Astrocyte (in vitro differentiated cells and primary cell): ENCODE measurements around the gene SLC25A26. TPM values are rescaled to one million over a fixed set of nuclear protein-coding genes. Genes with fewer than 3 reads are reported as not detected.

ENCODE experiments used
- DNase-seq: peaks from one replicate; pipeline ENCODE4 v3.0.0-alpha.2; 2010; ENCODE audit warnings: low read depth
- FAIRE-seq: peaks from 2 replicates; lab custom pipeline; 2011; peaks lifted over from hg19 to GRCh38; lab: Jason Lieb, UNC
- H2AFZ ChIP-seq: 2 replicates; pipeline ENCODE4 v1.6.0; 2012; ENCODE audit warnings: low read depth, low read length, inconsistent platforms
- H3K27ac ChIP-seq: 2 replicates; pipeline ENCODE4 v1.5.1; 2011; ENCODE audit warnings: low read depth, low read length, inconsistent platforms
- H3K27me3 ChIP-seq: 2 replicates; pipeline ENCODE4 v1.6.0; 2011; ENCODE audit warnings: low read length, inconsistent platforms; ENCODE audit not compliant: insufficient read depth
- H3K36me3 ChIP-seq: 2 replicates; pipeline ENCODE4 v1.5.1; 2011; ENCODE audit warnings: low read length, inconsistent platforms; ENCODE audit not compliant: insufficient read depth
- H3K4me1 ChIP-seq: 2 replicates; pipeline ENCODE4 v1.5.1; 2011; ENCODE audit warnings: low read length, inconsistent platforms; ENCODE audit not compliant: insufficient read depth
- H3K4me2 ChIP-seq: 2 replicates; pipeline ENCODE4 v1.6.0; 2012; ENCODE audit warnings: low read length, inconsistent platforms
- H3K4me3 ChIP-seq: 2 replicates; pipeline ENCODE4 v1.5.1; 2011; ENCODE audit warnings: low read depth, mild to moderate bottlenecking, low read length, inconsistent platforms; ENCODE audit not compliant: insufficient read depth
- H3K79me2 ChIP-seq: 2 replicates; pipeline ENCODE4 v1.6.0; 2012; ENCODE audit warnings: mild to moderate bottlenecking, low read length, inconsistent platforms; ENCODE audit not compliant: insufficient read depth
- H3K9ac ChIP-seq: 2 replicates; pipeline ENCODE4 v1.6.0; 2012; ENCODE audit warnings: mild to moderate bottlenecking, low read length, inconsistent platforms
- H3K9me3 ChIP-seq: 2 replicates; pipeline ENCODE4 v1.5.1; 2012; ENCODE audit warnings: low read depth, mild to moderate bottlenecking, low read length, inconsistent platforms; ENCODE audit not compliant: insufficient read depth
- H4K20me1 ChIP-seq: 2 replicates; pipeline ENCODE4 v1.6.0; 2012; ENCODE audit warnings: low read length, inconsistent platforms; ENCODE audit not compliant: insufficient read depth
- H3K27ac Mint-ChIP-seq: one replicate; pipeline ENCODE4 v1.8.0; 2021; ENCODE audit warnings: mild to moderate bottlenecking, mixed read lengths; ENCODE audit not compliant: unreplicated experiment
- H3K27me3 Mint-ChIP-seq: one replicate; pipeline ENCODE4 v1.8.0; 2021; ENCODE audit warnings: low read depth, mixed read lengths; ENCODE audit not compliant: unreplicated experiment
- H3K36me3 Mint-ChIP-seq: one replicate; pipeline ENCODE4 v1.8.0; 2021; ENCODE audit warnings: low read depth, mixed read lengths; ENCODE audit not compliant: unreplicated experiment
- H3K4me1 Mint-ChIP-seq: one replicate; pipeline ENCODE4 v1.8.0; 2021; ENCODE audit warnings: low read depth, mixed read lengths; ENCODE audit not compliant: unreplicated experiment
- H3K4me3 Mint-ChIP-seq: one replicate; pipeline ENCODE4 v1.8.0; 2021; ENCODE audit warnings: mild to moderate bottlenecking, moderate library complexity, mixed read lengths; ENCODE audit not compliant: unreplicated experiment
- H3K9me3 Mint-ChIP-seq: one replicate; pipeline ENCODE4 v1.8.0; 2021; ENCODE audit warnings: mild to moderate bottlenecking, mixed read lengths; ENCODE audit not compliant: unreplicated experiment
- CTCF ChIP-seq: IDR thresholded peaks from 2 replicates; pipeline ENCODE4 v1.5.1; 2011; ENCODE audit warnings: low read depth, mild to moderate bottlenecking, inconsistent platforms, low read length, moderate library complexity; ENCODE audit not compliant: insufficient read depth
- EZH2 ChIP-seq: IDR thresholded peaks from 2 replicates; pipeline ENCODE4 v1.6.1; 2012; ENCODE audit warnings: mild to moderate bottlenecking, low read length, inconsistent platforms; ENCODE audit not compliant: insufficient read depth
- total RNA-seq: library from RNA; stranded (reverse); gene quantifications from 2 replicates; pipeline ENCODE4 v1.2.1, GENCODE V29; 2021

Gene SLC25A26
- total RNA-seq, 1 donor from 2014 or later = 17.9 TPM

GRCh38 chr3:66266551-66266950, 45.8 kb downstream of the SLC25A26 start:
- Histone ChIP-seq H3K4me2 (no peak overlapping the region), H3K27ac (no peak overlapping the region), H3K4me1 (peaks cover under 1% of the 10 kb centered on the region), H2AFZ (no peak overlapping the region), H3K9ac (no peak overlapping the region), H4K20me1 (no peaks in the 10 kb centered on the region), H3K4me3 (no peak overlapping the region), H3K9me3 (no peaks in the 10 kb centered on the region), H3K79me2 (no peaks in the 10 kb centered on the region), H3K36me3 (no peaks in the 10 kb centered on the region), H3K27me3 (no peaks in the 10 kb centered on the region)
- Mint-ChIP-seq H3K36me3 (peaks cover 8% of the 10 kb centered on the region), H3K4me1 (peaks cover 2% of the 10 kb centered on the region), H3K9me3 (no peaks in the 10 kb centered on the region), H3K27me3 (no peaks in the 10 kb centered on the region), H3K27ac (no peak overlapping the region), H3K4me3 (no peak overlapping the region)
- no peak for DNase-seq
- no peak for FAIRE-seq
- TF ChIP-seq EZH2 = no peak
- no peak for TF ChIP-seq CTCF

- Mint-ChIP-seq H3K27ac (no peak overlapping the region), H3K4me3 (no peak overlapping the region), H3K9me3 (no peaks in the 10 kb centered on the region), H3K36me3 (peaks cover 8% of the 10 kb centered on the region), H3K4me1 (no peaks in the 10 kb centered on the region), H3K27me3 (no peaks in the 10 kb centered on the region)
- H3K4me3 ChIP-seq = no peak overlapping the region
- H3K4me2 ChIP-seq = no peak overlapping the region
- no peaks in the 10 kb centered on the region for H3K36me3 ChIP-seq
- no peaks in the 10 kb centered on the region for H3K9me3 ChIP-seq
- FAIRE-seq = no peak
- H3K27me3 ChIP-seq = no peaks in the 10 kb centered on the region
- no peaks in the 10 kb centered on the region for H3K4me1 ChIP-seq
- no peaks in the 10 kb centered on the region for H4K20me1 ChIP-seq
- no peak overlapping the region for H3K9ac ChIP-seq
- no peak overlapping the region for H2AFZ ChIP-seq
- no peak for DNase-seq
- no peak for TF ChIP-seq EZH2
- TF ChIP-seq CTCF = no peak
- H3K27ac ChIP-seq = no peak overlapping the region
- H3K79me2 ChIP-seq = no peaks in the 10 kb centered on the region
Observed at GRCh38 chr3:66267031-66267430, 46.2 kb downstream of the SLC25A26 start.

GRCh38 chr3:66267906-66268305, 47.1 kb downstream of the SLC25A26 start:
- Mint-ChIP-seq H3K27me3 (no peaks in the 10 kb centered on the region), H3K9me3 (no peaks in the 10 kb centered on the region), H3K36me3 (peaks cover 8% of the 10 kb centered on the region), H3K4me3 (no peak overlapping the region), H3K27ac (no peak overlapping the region), H3K4me1 (no peaks in the 10 kb centered on the region)
- no peak overlapping the region for H3K27ac ChIP-seq
- no peak for TF ChIP-seq CTCF
- no peak for TF ChIP-seq EZH2
- no peaks in the 10 kb centered on the region for H4K20me1 ChIP-seq
- H3K9me3 ChIP-seq = no peaks in the 10 kb centered on the region
- H3K4me1 ChIP-seq = no peaks in the 10 kb centered on the region
- H2AFZ ChIP-seq = no peak overlapping the region
- no peak overlapping the region for H3K9ac ChIP-seq
- H3K79me2 ChIP-seq = no peaks in the 10 kb centered on the region
- no peaks in the 10 kb centered on the region for H3K27me3 ChIP-seq
- H3K36me3 ChIP-seq = no peaks in the 10 kb centered on the region
- FAIRE-seq (no peak), DNase-seq (no peak)
- H3K4me2 ChIP-seq = no peak overlapping the region
- H3K4me3 ChIP-seq = no peak overlapping the region
